ENCODE measurements around the gene PRRX1. TPM values are rescaled to one million over a fixed set of nuclear protein-coding genes. Genes with fewer than 3 reads are reported as not detected.

Gene PRRX1
- total RNA-seq, 2 experiments from 2014 or later: not detected

DNA sequence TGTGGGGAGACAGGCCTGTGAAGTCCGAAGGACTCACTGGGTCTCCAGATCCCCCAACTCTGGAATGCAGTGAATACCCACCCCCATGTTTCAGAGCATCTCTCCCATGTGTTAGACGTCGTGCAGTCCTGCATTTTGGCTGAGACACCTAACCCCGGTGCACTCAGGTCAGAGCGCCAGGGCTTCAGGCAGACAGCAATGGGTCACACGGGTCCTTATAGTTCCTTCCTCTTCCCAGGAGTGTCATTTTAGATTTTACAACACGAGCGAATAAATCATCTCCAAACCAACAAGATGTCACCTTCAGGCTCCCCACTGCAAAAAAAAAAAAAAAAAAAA is 5.1 kb downstream of the PRRX1 start:
- intact Hi-C loops (cut with micrococcal nuclease): loop anchor here (10.0 kb wide), 1 partner anchor 744 kb away; no protein-coding TSS in a partner anchor

GRCh38 chr1:170669586-170670530 is 5.9 kb downstream of the PRRX1 start:
- ATAC-seq: no peak
- Mint-ChIP-seq H3K27me3 (peaks cover 77% of the 10 kb centered on the region), H3K9me3 (peaks cover 2% of the 10 kb centered on the region), H3K36me3 (ENCODE audit: low read depth) (no peaks in the 10 kb centered on the region), H3K27ac (no peak overlapping the region), H3K4me3 (no peak overlapping the region), H3K4me1 (ENCODE audit: low read depth) (peaks cover 20% of the 10 kb centered on the region)
- no peak for DNase-seq
- CTCF ChIA-PET: interaction anchor here (1.6 kb wide), 1 partner anchor 13 kb away, joined by 4 read pairs; no protein-coding TSS in a partner anchor
- intact Hi-C loops (cut with micrococcal nuclease): loop anchor here (10.0 kb wide), 1 partner anchor 745 kb away; no protein-coding TSS in a partner anchor
- POLR2A ChIA-PET: no interaction called here
- TF ChIP-seq, protein P1, sequence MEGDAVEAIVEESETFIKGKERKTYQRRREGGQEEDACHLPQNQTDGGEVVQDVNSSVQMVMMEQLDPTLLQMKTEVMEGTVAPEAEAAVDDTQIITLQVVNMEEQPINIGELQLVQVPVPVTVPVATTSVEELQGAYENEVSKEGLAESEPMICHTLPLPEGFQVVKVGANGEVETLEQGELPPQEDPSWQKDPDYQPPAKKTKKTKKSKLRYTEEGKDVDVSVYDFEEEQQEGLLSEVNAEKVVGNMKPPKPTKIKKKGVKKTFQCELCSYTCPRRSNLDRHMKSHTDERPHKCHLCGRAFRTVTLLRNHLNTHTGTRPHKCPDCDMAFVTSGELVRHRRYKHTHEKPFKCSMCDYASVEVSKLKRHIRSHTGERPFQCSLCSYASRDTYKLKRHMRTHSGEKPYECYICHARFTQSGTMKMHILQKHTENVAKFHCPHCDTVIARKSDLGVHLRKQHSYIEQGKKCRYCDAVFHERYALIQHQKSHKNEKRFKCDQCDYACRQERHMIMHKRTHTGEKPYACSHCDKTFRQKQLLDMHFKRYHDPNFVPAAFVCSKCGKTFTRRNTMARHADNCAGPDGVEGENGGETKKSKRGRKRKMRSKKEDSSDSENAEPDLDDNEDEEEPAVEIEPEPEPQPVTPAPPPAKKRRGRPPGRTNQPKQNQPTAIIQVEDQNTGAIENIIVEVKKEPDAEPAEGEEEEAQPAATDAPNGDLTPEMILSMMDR (IDR thresholded peaks at IDR 0.05): no peak

More for the DNA sequence above, 5.1 kb downstream of the PRRX1 start:
- DNase-seq (no peak), ATAC-seq (no peak)
- Mint-ChIP-seq H3K27ac (no peak overlapping the region), H3K4me3 (no peak overlapping the region), H3K36me3 (ENCODE audit: low read depth) (no peaks in the 10 kb centered on the region), H3K27me3 (peaks cover 83% of the 10 kb centered on the region), H3K9me3 (peaks cover 2% of the 10 kb centered on the region), H3K4me1 (ENCODE audit: low read depth) (peaks cover 20% of the 10 kb centered on the region)
- TF ChIP-seq, protein P1 (IDR thresholded peaks at IDR 0.05): no peak
- ChIA-PET CTCF (interaction anchor here (1.4 to 1.6 kb wide), 2 partner anchors 12 to 20 kb away, joined by 4 to 5 read pairs; no protein-coding TSS in a partner anchor), POLR2A (no interaction called here)

DNA sequence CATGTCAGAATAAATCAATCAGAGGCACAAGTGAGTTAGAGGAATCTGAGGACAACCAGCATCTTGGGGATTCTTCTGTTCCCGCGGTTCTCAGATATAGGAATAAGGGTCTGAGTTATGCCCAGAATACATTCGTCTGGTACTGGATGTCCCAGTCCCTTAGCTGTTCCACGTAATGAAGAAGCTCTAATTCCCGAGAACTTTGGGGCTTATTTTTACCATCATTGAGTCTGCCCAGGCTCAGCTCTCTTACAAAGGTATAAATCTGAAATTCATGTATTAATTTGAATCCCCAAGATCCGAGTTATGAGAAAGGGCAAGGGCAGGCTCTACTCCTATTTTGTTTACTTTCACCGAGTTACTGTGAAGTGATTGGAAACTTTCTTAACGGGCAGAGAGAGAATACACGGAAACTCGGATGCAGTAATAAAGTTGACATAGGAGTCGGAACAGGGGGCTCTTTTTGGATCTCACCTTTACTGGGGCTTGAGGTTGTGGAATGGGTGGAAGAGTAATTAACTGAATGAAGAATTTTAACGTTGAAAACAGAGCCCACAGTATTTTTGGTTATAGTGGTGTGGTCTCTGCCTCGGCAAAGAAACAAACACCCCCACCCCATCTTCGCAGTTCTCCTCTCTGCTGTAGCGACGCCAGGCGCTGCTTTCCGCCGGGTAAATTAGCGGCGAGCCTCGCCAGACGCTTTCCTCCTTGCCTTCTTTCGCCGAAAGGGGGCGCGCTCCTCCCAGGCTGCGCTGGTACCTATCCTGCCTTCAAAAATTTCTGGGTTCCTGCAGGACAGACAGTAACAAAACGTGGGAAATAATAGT is 7.1 kb downstream of the PRRX1 start:
- peak; percentile 58 for DNase-seq
- peaks cover 15% of the 10 kb centered on the region for H3K4me1 Mint-ChIP-seq (ENCODE audit: low read depth)
- TF ChIP-seq, protein P1 (IDR thresholded peaks at IDR 0.05): peak; percentile 54
- H3K9me3 Mint-ChIP-seq: peaks cover 2% of the 10 kb centered on the region
- H3K27ac Mint-ChIP-seq: no peak overlapping the region
- peaks cover 66% of the 10 kb centered on the region for H3K27me3 Mint-ChIP-seq
- intact Hi-C loops (cut with micrococcal nuclease): no loop called here
- no peaks in the 10 kb centered on the region for H3K36me3 Mint-ChIP-seq (ENCODE audit: low read depth)
- CTCF ChIA-PET: interaction anchor here (0.7 kb wide), 1 partner anchor 14 kb away, joined by 3 read pairs; no protein-coding TSS in a partner anchor
- no peak overlapping the region for H3K4me3 Mint-ChIP-seq
- no peak for ATAC-seq
- POLR2A ChIA-PET: no interaction called here

DNA sequence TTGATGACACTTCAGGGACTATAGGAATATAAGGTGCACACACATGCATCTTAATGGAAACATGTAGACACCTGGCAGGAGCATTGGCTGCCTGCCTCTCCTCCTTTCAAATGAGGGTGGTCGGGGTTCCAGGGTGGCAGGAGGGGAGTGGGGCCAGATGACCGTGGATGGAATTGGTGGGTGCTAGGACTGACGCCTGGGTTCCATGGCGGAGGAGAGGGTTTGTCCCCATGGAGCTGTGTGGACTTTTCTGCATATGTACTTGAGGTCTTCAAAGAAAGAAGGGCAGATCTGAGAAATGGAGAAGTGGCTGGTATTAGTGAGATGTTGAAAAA is 7.7 kb downstream of the PRRX1 start:
- TF ChIP-seq, protein P1 (IDR thresholded peaks at IDR 0.05): no peak
- Mint-ChIP-seq H3K36me3 (ENCODE audit: low read depth) (no peaks in the 10 kb centered on the region), H3K27me3 (peaks cover 63% of the 10 kb centered on the region), H3K4me3 (no peak overlapping the region), H3K4me1 (ENCODE audit: low read depth) (peaks cover 14% of the 10 kb centered on the region), H3K9me3 (peaks cover 2% of the 10 kb centered on the region), H3K27ac (no peak overlapping the region)
- intact Hi-C loops (cut with micrococcal nuclease): no loop called here
- ChIA-PET POLR2A (no interaction called here), CTCF (interaction anchor here (1.6 to 2.1 kb wide), 2 partner anchors 11 to 14 kb away, joined by 3 to 6 read pairs; no protein-coding TSS in a partner anchor)
- DNase-seq: no peak
- ATAC-seq: no peak
